HT1080 (cell line): ENCODE measurements around the gene ELMOD3. TPM values are rescaled to one million over a fixed set of nuclear protein-coding genes. Genes with fewer than 3 reads are reported as not detected.
"Not testable (repeated sequence)": the region's sequence is repeated elsewhere in the genome, so short reads cannot be mapped to it uniquely, and the experiment has no call there.

Source experiments
- DNase-seq: peaks from one replicate; pipeline ENCODE4 v3.0.0-alpha.2; 2015; ENCODE audit warnings: low read depth
- total RNA-seq: library from RNA; depleted of rRNA; stranded (reverse); fragments of >200 nt; shearing (Covaris generic); gene quantifications from 2 replicates; pipeline ENCODE4 v1.2.3, GENCODE V29; 2014

ELMOD3 gene
- total RNA-seq, 1 experiment from 2014 or later, result 11.4 TPM

GRCh38 chr2:85371045-85371444 is 16.5 kb downstream of the ELMOD3 start:
- no peak for DNase-seq

GRCh38 chr2:85376291-85377065 is 21.9 kb downstream of the ELMOD3 start:
- no peak for DNase-seq

GRCh38 chr2:85377083-85377482 is 22.5 kb downstream of the ELMOD3 start:
- no peak for DNase-seq

- DNase-seq, result no peak
Measured at GRCh38 chr2:85378257-85378656, 23.7 kb downstream of the ELMOD3 start.

- DNase-seq, result no peak
Measured at GRCh38 chr2:85380048-85380447, 25.5 kb downstream of the ELMOD3 start.

GRCh38 chr2:85383151-85383550 is 28.6 kb downstream of the ELMOD3 start:
- not testable (repeated sequence) for DNase-seq

- no peak for DNase-seq
Measured at GRCh38 chr2:85383850-85384249, 29.3 kb downstream of the ELMOD3 start.

GRCh38 chr2:85385746-85386145 is 31.2 kb downstream of the ELMOD3 start:
- DNase-seq, result no peak

- DNase-seq, result no peak
Measured at GRCh38 chr2:85387754-85388153, 33.2 kb downstream of the ELMOD3 start.

- no peak for DNase-seq
Measured at GRCh38 chr2:85388878-85389538, 34.4 kb downstream of the ELMOD3 start.

GRCh38 chr2:85390941-85391669 is 36.5 kb downstream of the ELMOD3 start:
- DNase-seq, result peak; percentile 52

- no peak for DNase-seq
Measured at GRCh38 chr2:85393836-85394235, 39.3 kb downstream of the ELMOD3 start.

GRCh38 chr2:85394261-85394681 is 39.7 kb downstream of the ELMOD3 start:
- no peak for DNase-seq

- no peak for DNase-seq
Measured at GRCh38 chr2:85394976-85395375, 40.4 kb downstream of the ELMOD3 start.

GRCh38 chr2:85395912-85396475 is 41.4 kb downstream of the ELMOD3 start:
- DNase-seq, result no peak

GRCh38 chr2:85396531-85397470 is 42.2 kb downstream of the ELMOD3 start:
- DNase-seq, result no peak

GRCh38 chr2:85397925-85398331 is 43.4 kb downstream of the ELMOD3 start:
- no peak for DNase-seq

GRCh38 chr2:85398426-85399182 is 44.0 kb downstream of the ELMOD3 start:
- no peak for DNase-seq

- DNase-seq, result no peak
Measured at GRCh38 chr2:85399183-85399455, 44.5 kb downstream of the ELMOD3 start.

GRCh38 chr2:85400023-85400422 is 45.5 kb downstream of the ELMOD3 start:
- DNase-seq, result no peak
